HL-60 (cell line): ENCODE data around the gene CLCF1.

Source experiments
- DNase-seq, 2 experiments: peaks; one replicate each; pipeline ENCODE4 v3.0.0-alpha.2; 2010 to 2020; ENCODE audit warnings: low read depth in 1 of 2, low spot score in 1 of 2
- H3K27ac ChIP-seq: fragments of 250-450 bp; sonication (Bioruptor Pico); replicated peaks from 2 replicates; pipeline ENCODE4 v1.5.1; 2020; ENCODE audit warnings: mild to moderate bottlenecking, moderate library complexity
- H3K27me3 ChIP-seq: fragments of 250-450 bp; sonication (Bioruptor Pico); 2 replicates; pipeline ENCODE4 v1.5.1; 2021; ENCODE audit warnings: mild to moderate bottlenecking, moderate library complexity; ENCODE audit not compliant: insufficient read depth, poor library complexity, severe bottlenecking
- H3K4me3 ChIP-seq: replicated peaks from 2 replicates; pipeline ENCODE4 v1.5.1; 2011; ENCODE audit warnings: mild to moderate bottlenecking, control low read depth, low read length; ENCODE audit not compliant: insufficient read depth
- CTCF ChIP-seq: IDR thresholded peaks from one replicate; pipeline ENCODE4 v1.5.1; 2011; ENCODE audit warnings: low read length, control low read depth, inconsistent platforms; ENCODE audit not compliant: insufficient read depth
- GABPA ChIP-seq: IDR thresholded peaks from 2 replicates; pipeline ENCODE4 v1.6.1; 2012; ENCODE audit warnings: low read depth
- POLR2AphosphoS5 ChIP-seq: IDR thresholded peaks from 2 replicates; pipeline ENCODE4 v1.6.1; 2012; ENCODE audit warnings: low read depth
- REST ChIP-seq: IDR thresholded peaks from 2 replicates; pipeline ENCODE4 v1.6.1; 2012; ENCODE audit warnings: low read depth; ENCODE audit not compliant: insufficient replicate concordance
- SPI1 ChIP-seq: IDR thresholded peaks from 2 replicates; pipeline ENCODE4 v1.6.1; 2012; ENCODE audit warnings: low read depth, mild to moderate bottlenecking, borderline replicate concordance

Gene CLCF1

DNA sequence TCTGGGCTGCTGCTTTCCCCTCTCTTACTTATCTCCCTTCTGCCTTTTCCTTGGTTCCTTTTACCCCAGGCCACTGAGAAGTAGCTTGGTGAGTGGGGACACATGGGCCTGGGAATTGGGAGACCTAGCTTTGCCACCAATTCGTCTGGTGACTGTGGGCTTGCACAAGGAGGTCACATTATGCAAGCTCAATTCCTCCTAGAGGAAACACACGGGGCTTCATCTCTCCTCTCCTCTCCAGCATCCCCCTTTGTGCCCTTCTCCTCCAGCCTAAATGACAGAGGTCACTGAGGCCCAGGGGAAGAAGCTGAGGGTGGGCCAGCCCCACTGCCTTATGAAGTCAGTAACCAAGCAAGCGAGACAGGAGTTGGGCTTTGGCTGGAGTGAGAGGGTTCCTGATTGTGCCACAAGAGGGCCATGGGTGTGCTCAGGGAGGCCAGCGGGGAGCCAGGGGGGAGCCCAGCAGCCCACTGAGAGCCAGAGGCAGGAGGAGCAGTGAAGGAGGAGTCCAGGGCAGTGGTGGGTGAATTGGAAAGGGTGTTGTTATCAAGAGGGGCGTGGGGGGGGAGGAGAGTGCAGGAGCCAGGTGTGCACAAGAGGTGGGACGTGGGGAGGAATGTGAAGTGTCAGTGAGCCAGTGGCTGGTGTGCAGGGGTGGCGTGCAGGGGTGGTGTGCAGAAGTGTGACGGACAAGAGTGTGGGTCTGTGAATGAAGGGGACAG is 2.0 kb downstream of the CLCF1 start:
- peak overlapping the region; percentile 47 for H3K4me3 ChIP-seq
- TF ChIP-seq CTCF, result no peak
- TF ChIP-seq POLR2AphosphoS5, result peak; percentile 28; the same call in 1 of the 2 replicates
- TF ChIP-seq GABPA, result no peak
- no peak for TF ChIP-seq REST
- no peak; the same call in 1 of the 2 replicates for TF ChIP-seq SPI1
- peak overlapping the region; percentile 92 for H3K27ac ChIP-seq
- DNase-seq, result peak; percentile 61 to 82
- H3K27me3 ChIP-seq, result no peaks in the 10 kb centered on the region

DNA sequence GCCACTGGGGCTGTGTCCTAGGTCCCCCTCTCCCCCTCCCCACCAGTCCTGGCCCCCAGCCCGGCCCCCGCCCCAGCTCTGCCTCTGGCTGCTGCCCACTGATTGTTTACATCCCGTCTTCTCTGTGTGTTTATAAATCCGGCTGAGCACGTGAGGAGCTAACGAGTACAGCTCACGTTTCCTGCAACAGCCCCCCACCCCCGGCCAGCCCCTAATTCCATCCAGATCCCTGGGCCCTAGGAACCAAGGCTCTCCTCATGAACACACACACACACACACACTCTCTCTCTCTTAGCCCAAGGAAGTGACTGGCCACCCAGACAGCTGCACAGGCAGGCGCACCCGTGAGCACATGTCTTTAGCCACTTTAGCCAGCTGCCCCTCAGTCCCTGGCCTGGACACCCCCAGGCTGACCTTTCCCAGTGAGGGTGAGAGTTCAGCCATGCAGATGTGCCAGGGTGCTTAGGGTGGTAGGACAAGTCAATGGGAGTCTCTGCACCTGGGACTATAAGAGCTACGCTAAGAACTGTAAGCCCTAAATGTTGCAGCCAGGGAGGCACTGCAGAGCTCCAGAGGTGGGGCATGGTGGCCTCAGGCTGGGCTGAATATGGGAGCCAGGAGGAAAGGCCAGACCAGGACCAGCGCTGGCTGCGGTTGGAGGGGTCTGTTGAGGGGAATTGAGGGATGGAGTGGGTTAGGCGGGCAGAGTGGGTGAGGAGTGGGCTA is 2.9 kb downstream of the CLCF1 start:
- no peak for TF ChIP-seq CTCF
- TF ChIP-seq REST, result no peak
- no peak for TF ChIP-seq GABPA
- no peak for TF ChIP-seq SPI1
- no peak for TF ChIP-seq POLR2AphosphoS5
- Histone ChIP-seq H3K4me3 (no peak overlapping the region), H3K27me3 (no peaks in the 10 kb centered on the region), H3K27ac (peak overlapping the region; percentile 92)
- DNase-seq, result no peak

DNA sequence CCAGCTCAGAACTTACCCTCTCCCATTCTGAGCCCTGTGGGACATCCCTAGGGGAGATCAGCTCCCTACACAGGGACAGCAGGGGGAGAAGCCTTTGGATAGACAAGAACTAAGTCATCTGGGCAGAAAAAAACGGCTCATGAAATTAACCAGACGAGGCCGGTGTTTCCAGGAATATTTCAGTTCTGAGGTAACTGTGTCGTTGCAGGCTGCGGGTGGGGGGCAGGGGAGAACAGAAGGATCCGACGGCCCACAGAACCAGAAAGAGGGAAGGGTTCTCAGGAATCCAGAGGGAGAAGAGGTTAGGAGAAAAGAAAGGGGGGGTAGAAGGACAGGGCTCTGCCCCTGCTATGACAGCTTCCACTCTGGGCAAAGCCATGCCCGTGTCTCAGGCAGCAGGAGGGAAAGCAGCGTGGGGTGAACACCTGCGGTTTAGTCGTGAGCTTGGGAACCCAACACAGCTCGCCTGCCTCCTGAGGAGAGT is 3.6 kb downstream of the CLCF1 start:
- TF ChIP-seq SPI1 (no peak), GABPA (no peak), REST (no peak), CTCF (no peak), POLR2AphosphoS5 (no peak)
- Histone ChIP-seq H3K4me3 (no peak overlapping the region), H3K27me3 (no peaks in the 10 kb centered on the region), H3K27ac (no peak overlapping the region)
- no peak for DNase-seq
